NCI-H345 treated with DMSO at 0.1 percent for 48 hours (cell line): ENCODE results near the gene SNX14.

Source experiments
- DNase-seq: peaks from one replicate; lab custom pipeline; 2025; ENCODE audit not compliant: unreplicated experiment; lab: John Stamatoyannopoulos, UW

Gene SNX14

DNA sequence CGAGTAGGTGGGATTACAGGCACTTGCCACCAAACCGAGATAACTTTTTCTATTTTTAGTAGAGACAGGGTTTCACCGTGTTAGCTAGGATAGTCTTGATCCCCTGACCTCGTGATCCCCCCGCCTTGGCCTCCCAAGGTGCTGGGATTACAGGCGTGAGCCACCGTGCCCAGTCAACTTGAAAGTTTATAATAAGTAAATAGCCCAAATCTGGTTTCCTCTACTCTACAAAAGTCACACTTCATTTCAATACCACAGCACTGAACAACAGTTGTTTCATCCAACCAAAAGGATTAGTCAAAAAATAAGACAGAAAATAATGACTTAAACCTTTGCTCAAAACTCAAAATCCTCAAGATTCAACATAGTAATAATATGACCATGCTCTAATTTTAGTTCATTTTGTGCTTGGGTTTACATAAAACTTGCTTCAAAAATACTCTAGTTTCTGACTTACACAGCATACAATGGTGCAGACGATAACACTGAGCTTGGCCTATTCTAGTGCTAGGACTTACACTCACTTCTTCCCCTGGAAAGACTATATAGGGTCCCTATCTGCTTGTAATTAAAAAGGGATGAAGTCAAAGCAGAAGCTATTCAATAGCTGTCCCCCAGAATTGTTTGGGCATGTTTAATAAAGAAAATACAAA is 87.1 kb downstream of the SNX14 start:
- DNase-seq: no peak

DNA sequence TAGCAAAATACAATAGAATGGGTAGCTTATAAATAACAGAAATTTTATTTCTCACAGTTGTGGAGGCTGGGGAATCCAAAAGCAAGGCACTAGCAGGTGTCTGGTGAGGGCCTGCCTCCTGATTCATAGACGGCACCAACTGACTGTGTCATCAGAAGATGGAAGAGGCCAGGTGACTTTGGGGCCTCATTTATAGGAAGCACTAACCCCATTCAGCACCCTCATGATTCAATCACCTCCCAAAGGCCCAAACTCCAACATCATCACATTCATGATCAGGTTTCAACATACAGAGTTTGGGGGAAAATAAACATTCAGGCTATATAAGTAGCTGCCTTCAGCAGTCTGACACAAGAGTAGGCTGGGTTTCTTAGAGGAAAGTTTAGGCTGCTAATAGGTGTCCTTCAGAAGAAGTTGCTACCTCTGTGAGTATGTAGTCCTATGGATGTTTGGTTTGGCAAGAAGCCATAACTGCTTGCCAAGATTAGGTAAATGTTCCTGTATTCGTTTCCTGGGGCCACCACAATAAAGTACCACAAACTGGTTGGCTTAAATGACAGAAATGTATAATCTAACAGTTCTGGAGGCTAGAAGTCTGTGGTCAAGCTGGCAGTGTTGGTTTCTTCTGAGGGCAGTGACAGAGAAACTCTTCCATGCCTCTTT is 94.9 kb downstream of the SNX14 start:
- no peak for DNase-seq

DNA sequence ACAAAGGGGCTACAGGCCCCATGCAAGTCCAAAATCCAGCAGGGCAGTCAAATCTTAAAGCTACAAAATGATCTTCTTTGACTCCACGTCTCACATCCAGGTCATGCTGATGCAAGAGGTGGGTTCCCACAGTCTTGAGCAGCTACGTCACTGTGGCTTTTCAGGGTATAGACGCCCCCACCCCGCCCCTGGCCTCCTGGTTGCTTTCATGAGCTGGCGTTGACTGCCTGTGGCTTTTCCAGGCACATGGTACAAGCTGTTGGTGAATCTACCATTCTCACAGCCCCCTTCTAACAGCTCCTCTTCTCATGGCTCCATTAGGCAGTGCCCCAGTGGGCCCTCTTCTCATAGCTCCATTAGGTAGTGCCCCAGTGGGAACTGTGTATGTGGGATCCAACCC is 96.8 kb downstream of the SNX14 start:
- DNase-seq: no peak

DNA sequence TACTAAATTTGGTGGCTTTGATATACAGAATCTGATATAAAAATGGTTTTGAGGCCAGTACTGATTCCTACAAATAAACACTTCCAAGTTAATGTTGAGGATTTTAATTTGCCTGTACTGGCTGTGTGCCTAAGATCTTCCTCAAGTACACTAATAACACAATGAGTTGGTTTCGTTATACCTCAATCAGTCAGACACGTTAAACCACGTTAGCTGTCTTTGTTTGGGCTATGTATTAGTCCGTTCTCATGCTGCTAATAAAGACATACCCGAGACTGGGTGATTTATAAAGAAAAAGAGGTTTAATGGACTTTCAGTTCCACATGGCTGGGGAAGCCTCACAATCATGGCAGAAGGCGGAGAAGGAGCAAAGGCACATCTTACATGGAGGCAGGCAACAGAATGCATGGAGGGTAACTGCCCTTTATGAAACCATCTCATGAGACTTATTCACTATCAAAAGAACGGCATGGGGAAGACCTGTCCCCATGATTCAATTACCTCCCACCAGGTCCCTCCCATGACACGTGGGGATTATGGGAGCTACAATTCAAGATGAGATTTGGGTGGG is 97.6 kb downstream of the SNX14 start:
- DNase-seq: no peak

DNA sequence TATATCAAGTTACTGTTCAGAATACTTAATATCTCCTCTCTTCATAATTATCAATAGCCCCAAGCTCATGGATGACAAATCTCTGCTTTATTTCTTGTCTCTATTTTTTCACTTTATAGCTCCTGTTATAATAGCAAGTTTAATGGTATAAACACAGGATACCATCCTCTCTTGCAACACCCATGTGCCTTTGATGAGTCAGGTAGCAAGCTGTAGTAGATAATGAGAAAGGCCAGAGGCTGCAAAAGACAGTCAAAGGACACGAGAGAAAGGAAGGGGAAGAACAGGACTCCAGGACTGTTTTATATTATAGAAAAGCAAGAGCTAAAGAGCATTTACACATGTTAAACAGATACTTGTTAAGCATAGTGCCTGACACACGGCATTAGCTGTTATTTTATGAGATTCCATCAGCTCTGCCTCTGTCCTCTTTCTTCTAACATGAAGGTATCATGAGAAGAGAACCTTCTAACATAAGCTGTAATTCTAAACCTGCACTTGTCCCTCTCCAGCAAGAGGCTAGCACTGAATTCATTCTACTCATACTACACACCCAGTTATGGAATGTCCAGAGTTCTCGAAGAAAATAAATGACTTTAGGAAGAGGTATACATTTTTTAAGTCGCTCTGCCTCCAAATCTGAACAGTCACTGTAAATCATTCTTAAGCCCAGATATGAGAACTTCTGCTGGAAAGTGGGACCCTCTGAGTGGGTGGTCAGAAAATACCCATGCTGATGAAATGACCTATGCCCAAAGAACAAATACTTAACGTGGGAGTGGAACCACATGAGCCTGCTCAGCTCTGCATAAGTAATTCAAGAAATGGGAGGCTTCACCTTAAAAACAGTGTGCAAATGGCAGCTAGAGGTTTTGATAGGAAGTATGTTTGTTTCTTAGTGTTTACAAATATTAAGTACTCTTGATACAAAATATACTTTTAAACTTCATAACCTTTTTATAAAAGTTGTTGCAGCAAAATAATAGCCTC is 98.8 kb downstream of the SNX14 start:
- no peak for DNase-seq

DNA sequence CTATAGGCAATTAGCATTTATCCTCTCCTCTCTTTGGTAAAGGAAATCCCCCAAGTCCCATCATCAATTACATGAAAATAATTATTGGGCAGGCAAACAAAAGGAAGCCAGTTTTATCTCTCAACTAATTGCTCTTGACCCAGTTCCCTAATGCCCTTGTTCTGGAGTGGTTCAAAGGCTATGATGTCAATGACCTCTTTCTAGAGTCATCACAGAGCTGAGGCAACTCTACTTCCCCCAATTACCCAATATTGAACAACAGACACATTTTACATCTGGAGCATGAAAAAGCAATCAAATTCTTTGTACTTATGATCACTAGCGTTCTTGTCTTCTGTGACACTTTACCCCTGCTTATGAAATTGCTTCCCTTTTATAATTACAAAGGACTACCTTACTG is 100.3 kb downstream of the SNX14 start:
- DNase-seq: no peak

DNA sequence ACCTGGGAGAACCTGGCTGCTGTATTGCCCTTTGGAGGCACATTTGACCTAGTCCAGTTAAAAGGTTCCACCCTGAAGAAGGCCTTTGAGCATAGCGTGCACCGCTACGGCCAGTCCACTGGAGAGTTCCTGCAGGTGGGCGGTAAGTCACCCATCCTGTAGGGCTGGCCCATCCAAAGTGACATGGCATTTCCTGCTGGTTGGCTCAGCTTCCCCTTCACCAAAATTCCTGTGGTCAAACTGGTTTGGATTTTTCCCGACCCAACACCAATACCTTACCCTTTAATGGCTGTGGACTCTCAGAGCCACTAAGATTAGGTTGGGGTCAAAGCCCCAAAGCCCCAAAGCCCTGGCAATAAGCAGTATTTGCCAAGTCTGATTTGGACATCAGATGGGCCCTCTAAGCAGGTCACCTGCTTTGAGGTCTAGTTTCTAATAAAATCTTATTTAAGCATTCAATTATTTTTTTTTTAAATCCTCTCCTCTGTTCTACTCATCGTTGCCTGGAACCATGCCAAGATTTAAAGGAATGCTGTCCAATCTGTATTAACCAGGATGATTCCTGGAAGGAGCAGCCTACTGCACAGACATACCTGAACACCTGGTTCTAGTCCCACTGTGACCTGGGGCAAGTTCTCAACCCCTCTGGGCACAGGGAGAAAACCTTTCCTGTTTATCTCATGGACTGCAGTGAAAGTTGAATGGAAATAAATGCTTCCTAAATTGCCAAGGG is 103.0 kb downstream of the SNX14 start:
- no peak for DNase-seq

DNA sequence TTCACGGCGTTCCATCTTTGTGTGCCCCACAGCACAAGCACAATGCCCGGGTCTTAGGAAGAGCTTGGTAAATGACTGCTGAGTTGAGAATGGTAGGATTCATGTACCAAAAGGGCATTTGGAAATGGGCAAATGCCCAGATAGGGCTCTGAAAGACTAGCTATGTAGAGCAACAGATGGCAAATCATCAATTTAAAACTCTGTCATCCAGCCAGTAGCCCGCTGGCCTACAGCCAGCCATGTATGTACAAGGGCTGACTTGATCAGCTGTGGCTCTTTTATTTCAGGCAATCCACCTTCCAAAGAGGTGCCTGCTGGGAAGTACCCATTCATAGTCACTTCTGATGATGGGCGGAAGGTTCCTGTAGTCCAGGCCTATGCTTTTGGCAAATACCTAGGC is 108.7 kb downstream of the SNX14 start:
- peak; percentile 9 for DNase-seq

DNA sequence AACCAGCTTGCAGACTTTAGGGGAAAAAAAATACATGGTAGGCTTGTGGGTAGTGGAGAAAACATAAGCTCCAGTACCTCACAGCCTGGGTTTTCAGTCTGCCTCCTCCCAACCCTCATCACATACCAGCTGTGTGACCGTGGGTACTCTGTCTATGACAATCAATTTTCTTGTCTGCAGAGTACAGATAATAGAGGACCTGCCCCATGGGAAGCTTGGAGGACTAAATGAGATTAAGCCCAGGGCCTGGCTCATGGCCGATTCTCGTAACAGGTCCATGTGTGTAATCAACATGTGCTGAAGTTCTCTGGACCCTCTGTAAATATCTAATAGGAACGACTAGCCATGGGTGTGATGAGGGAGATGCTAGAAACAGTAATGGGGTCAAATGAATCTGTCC is 109.8 kb downstream of the SNX14 start:
- no peak for DNase-seq

DNA sequence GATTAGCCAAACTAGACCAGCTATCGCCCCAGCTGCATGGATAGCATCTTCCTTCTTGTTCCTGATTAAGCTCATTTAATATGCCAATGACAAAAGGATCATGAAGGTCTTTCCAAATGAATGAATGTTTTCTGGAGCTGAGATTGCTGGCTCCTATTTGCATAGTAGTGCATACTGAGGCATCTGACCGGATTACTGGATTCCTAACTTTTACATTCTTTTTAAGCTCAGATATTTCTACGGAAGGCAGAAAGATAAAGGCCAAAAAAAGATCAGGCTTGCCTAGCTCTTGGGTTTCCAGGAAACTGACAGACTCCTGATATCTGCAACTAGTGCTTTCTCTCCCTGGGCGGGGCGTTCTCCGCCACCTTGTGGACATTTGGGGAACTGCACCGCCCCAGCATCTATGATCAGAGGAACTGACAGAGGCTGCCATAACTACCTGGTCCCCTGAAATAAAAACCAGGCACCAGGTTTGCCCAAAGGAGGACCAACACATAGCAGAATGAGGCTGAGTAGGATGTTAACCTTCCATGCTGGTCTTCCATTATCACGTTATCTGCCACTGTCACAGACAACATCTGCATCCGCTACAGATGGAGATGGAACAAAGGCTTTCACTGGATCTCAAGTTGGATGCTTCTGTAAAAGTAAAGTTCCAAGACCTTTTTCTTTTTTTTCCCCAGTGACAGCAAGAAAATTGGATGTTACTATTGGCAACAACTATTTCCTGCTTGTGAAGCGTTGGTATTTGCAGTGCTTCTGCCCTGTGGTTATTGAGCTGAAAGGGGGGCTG is 110.6 kb downstream of the SNX14 start:
- DNase-seq: no peak

DNA sequence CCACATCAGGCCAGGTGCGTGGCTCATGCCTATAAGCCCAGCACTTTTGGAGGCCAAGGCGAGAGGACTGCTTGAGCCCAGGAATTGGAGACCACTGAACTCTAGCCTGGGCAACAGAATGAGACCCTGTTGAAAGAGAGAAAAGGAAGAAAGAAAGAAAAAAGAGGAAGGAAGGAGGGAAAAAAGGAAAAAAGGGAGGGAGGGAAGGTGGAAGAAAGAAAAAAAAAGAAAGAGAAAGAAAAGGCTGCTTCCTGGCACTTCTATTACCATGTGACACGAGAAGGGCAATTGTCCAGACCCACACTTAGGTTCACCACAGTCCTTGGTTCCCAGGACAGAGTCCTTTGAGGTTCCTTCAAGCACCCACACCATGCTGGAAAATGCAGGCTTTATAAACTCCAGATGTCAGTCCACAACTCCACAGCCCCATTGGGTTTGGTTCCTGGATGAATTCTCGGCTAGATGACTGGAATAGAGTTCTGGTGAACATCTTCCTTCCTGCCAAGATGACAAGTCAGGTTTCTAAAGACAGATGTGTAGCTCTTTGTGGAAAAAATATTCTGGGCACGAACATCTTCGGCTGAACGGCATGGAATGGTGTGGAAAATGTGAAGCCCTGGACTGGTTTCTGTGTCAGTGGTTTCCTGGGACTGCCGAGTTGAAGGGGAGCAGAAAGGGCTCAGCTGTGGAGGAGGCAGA is 111.3 kb downstream of the SNX14 start:
- no peak for DNase-seq

DNA sequence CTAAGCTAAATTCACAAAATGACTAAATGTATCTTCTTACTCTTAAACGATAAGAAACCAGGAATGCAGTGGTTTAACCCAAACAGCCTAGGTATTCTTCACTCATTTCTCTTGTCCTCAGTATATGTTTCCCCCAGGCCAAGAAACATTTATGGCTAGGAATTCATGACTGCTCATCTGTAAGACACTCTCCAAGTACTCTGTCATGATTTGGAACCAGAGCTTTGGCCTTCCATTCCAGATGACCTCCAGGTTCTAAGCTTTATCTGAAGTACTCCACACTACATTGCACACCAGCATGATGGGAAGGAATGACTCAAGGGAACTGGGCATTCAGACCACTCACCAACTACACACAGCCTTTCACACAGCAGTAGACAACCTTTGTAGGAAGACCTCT is 114.5 kb downstream of the SNX14 start:
- DNase-seq: no peak

DNA sequence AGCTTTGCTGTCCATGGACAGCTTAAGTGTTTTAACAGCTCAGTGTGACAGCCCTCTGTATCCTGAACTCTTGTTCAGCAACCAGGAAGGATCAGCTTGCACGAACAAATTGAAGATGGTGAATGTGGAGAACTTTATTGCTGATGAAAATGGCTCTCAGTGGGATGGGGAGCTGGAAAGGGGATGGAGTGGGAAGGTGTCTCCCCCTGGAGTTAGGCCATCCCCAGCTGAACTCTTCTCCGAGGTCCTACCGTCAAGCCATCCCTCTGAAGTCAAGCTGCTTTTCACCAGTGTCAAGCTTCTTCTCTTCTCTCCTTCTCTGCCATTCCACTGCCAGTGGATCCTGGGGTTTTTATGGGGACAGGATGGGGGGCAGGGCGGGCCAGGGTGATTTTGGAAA is 117.1 kb downstream of the SNX14 start:
- no peak for DNase-seq

DNA sequence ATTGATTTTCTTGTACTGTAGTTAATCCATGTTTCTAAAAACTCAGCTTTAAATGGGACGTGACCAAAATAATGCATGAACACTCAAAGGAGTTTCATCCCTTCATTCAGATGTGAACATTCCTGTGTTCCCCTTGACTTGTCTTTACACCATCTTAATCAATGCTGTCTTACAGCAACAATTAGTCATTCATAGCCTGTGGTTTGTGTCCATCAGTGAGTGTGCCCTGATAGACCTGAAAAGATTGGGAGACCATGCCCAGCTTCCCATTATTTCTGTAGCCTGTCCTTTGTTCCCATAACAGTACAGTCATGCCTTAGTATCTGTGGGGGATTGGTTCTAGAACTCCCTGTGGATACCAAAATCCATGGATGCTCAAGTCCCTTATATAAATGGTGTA is 119.9 kb downstream of the SNX14 start:
- no peak for DNase-seq

DNA sequence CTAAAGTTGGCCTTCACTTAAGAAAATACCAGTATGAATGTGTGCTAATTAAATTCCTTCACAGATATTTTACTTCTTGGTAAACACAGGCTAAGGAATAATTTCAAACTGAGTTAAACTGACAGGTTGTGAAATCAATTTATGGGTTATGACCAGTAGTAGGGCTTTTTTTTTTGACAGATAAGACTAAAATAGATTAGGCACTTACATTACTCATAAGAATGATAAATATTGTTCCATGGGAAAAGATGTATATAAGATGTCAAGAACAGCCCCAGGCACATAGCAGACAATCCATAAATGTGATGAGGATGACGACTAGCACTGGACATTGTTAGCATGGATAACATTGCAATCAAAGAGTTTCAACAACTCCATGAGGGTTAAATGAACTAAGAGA is 120.9 kb downstream of the SNX14 start:
- no peak for DNase-seq

DNA sequence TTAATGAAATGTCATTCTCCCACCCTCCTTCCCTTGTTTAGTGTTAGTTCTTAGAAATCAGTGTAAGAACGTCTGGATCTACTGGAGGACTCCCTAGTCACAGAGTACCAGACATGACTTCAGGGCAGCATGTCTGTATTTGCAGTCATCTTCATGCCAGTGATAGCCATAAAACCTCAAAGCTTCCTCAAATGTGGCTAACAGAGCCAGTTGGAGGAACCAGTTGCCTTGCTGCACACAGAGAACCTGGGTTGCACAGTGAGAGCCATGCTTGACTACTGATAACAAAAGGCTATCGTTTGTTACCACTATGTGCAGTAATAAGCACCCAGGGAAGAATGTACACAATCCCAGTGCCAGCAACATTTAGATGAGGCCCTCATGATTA is 123.6 kb downstream of the SNX14 start:
- no peak for DNase-seq

DNA sequence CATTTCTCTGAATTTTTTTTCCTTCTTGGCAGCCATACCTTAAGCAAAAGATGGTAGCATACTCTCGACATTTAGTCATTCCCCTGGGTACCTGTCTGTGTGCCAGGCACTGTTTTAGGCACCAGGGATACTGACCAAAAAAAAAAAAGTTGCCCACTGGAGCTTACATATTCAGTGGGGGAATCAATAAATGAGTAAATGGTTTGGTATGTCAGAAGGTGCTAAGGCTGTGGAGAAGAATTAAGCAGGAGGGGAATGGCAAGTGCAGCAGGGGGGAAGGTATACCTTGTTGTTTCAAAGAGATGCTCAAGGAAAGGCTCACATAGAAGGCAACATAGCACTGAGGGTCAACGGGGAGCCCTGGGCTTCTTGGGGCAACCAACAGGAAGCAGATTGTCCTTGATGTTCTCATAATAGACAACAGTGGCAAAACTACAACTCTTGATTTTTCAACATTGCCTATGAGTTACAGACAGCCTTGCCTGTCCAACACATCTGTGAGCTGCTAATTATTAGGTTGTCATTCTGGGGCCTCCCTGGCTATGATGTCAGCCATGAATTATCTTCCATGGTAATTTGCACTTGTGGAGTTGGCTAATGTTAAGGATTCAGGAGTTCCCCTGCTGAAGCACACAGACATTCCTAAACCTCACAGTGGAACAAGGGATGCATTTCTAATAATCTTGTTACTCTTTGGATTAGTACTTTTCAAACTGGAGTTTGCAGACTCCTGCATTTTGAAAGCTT is 124.2 kb downstream of the SNX14 start:
- no peak for DNase-seq

DNA sequence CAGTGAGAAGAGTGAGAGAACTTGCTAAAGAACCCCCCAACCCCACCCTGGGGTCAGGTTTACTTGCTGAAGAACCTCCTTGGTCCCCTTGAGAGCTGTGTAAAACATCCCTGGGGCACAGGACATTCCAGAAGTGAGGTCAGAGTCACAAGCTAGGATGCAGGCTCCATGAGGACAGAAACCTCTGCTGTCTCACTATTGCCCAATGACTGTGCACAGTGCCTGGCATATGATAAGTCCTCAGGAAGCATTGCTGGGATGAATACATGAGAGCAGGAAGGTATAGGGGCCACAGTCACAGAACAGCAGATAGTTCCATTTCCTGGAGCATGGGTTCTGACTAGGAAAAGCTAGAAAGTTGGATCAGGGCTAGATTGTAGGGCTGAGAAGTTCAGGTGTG is 125.3 kb downstream of the SNX14 start:
- no peak for DNase-seq

DNA sequence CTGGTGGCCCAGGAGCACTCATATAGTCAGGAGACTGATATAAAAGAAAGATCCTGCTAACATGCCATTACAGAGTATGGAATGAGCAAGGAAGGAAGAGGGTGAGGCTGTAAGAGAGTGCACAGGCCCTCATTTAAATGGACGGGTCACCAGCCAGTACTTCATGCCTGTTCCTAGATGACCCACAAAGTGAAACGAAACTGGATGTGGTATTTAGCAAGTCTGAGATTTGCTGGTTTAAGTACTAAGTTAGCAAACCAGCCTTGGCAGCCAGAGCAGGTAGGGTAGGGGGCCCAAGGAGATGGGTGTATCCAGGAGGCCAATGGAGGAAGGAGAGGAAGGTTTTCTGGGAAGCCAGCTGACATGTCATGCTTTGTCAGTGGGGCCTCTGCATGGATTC is 127.9 kb downstream of the SNX14 start:
- no peak for DNase-seq
